Frontal cortex (tissue), 4 donors: ENCODE measurements around the gene ZNF778. TPM values are rescaled to one million over a fixed set of nuclear protein-coding genes. Genes with fewer than 3 reads are reported as not detected.

Source experiments
- DNase-seq, 2 donors: peaks; one replicate each; pipeline ENCODE4 v3.0.0; 2012; ENCODE audit warnings: low spot score in 2 of 2
- FAIRE-seq: peaks from 2 replicates; lab custom pipeline; 2012; peaks lifted over from hg19 to GRCh38; lab: Jason Lieb, UNC
- total RNA-seq: library from RNA; depleted of rRNA; stranded (reverse); fragments of >200 nt; gene quantifications from one replicate; pipeline ENCODE4 v1.2.3, GENCODE V29; 2014
- donor health status: control.
- donor health status: control.
- donor health status: control.

Gene ZNF778
- total RNA-seq, 1 donor from 2014 or later, result 14.7 TPM

DNA sequence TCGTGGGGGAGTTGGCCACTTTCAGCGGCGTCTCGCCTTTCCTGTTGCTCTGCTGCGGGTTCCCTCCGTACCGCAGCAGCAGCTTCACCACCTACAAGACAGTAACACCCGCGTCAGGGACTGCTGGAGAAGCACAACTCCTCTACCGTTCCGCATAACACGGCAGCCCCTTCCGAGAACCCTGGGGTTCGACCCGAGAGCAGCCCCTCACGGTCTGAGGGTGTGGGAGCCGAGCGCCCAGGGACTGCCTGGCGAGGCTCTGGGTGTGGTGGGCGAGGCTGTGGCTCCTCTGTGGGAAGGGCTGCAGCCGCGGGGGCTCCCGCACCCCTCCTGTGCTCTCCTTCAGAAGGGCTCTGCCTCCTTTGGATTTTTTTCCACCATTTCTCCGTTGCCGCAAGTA, 68.6 kb downstream of the ZNF778 start:
- no peak for FAIRE-seq
- DNase-seq, result no peak

Other genes starting within 250 kb of the ZNF778 start
- gene CBFA2T3, start 240.5 kb upstream of the ZNF778 start, total RNA-seq, result 0.82 TPM
- gene ACSF3, start 123.9 kb upstream of the ZNF778 start, total RNA-seq, result 9.0 TPM
- 0.41 TPM for gene CDH15, start 46.0 kb upstream of the ZNF778 start, total RNA-seq
- gene SLC22A31, start 17.2 kb upstream of the ZNF778 start, total RNA-seq, result not detected